IPS-NIHi11 (cell line): ENCODE results near the gene BAIAP2L2.
"Not testable (repeated sequence)": the region's sequence is repeated elsewhere in the genome, so short reads cannot be mapped to it uniquely, and the experiment has no call there.

Source experiments
- DNase-seq: peaks from one replicate; pipeline ENCODE4 v3.0.0; 2012; ENCODE audit warnings: mixed read lengths, low spot score

BAIAP2L2 gene

DNA sequence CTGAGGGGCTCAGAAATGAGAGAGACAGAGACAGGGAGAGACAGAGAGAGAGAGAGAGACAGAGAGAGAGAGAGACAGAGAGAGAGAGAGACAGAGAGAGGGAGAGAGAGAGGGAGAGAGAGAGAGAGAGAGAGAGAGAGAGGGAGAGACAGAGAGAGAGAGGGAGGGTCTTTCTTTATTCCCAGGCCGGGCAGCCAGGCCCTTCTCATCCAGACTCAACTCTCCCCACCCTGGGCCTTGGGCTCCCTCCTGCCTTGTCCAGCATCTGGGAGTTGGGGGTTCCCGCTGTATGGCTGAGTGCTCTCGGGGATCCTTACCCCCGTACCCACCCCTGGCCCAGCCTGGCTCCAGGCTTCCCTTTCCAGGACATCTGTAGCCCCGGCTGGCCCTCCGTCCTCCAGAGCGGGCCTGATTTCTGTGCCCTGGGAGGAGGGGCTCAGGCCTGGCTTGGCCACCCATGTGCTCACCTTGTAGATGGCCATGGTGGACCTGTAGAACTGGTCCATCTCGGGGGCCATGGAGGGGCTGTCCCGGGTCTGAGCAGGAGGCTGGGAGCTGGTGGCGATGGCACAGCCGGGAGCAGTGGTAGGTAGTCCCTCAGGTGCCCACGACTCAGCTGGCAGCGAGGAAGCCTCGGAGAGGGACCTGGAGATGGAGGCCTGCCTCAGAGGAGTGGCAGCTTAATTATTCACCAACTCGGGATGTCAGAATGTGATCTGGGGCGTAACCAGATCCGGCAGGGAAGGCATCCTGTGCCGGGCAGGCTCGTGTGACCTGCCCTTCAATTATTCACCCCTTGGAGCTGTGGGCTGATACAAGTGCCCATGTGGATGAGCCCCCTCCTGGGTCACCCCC is at the start of gene BAIAP2L2:
Gene BAIAP2L2, minus strand, starts transcription at position 677 of the 855 bp plus-strand sequence. Its CDS starts 159 bp downstream, at position 518.
- no peak for DNase-seq

GRCh38 chr22:38155703-38156102 is 45.2 kb upstream of the BAIAP2L2 start:
- DNase-seq: no peak

DNA sequence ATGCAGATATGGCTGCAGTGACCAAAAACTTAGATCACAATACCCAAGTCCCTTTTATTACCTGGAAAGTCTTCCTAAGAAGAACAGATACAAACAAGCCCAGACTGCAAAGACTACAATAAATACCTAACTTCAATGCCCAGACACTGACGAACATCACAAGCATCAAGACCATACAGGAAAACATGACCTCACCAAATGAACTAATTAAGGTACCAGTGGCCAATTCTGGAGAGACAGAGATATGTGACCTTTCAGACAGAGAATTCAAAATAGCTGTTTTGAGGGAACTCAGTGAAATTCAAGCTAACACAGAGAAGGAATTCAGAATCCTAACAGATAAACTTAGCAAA is 44.1 kb upstream of the BAIAP2L2 start:
- DNase-seq: not testable (repeated sequence)

DNA sequence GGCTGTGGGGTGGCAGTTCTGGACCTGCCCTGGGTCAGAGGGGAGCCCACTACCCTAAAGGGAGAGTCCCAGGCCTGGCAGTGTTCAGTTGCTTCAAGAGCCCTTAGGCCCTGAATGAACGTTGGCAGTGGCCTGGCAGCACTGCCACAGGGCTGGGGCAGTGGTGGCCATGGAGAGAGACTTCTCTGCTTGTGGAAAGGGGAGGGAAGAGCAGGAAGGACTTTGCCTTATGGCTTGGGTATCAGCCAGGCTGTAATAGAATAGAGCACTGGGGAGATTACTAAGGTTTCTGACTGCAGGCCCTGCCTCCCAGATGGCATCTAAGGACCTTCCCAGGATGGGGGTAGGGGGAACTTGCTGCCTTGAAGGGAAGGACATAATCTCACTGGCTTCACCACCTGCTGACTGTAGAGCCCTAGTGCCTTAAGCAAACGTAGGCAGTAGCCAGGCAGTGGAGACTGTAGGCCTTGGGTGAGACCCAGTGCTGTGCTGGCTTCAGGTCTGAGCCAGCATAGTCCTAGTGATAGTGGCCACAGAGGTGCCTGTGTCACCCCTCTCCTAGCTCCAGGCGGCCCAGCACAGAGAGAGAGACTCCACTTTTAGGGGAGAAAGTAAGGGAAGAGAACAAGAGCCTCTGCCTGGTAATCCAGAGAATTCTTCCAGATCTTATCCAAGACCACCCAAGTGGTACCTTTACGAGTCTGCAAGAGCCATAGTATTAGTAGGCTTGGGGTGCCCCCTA is 43.5 kb upstream of the BAIAP2L2 start:
- no peak for DNase-seq

DNA sequence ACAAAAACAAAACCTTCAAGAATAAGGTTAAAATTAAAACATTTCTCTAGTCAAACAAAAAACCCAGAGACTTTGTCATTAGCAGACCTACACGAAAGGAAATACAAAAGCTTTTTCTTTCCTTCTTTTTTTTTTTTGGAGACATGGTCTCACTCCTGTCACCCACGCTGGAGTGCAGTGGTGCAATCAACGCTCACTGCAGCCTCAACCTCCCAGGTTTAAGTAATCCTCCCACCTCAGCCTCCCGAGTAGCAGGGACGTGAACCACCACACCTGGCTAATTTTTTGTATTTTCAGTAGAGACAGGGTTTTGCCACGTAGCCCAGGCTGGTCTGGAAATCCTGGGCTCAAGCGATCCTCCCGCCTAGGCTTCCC is 40.6 kb upstream of the BAIAP2L2 start:
- no peak for DNase-seq

DNA sequence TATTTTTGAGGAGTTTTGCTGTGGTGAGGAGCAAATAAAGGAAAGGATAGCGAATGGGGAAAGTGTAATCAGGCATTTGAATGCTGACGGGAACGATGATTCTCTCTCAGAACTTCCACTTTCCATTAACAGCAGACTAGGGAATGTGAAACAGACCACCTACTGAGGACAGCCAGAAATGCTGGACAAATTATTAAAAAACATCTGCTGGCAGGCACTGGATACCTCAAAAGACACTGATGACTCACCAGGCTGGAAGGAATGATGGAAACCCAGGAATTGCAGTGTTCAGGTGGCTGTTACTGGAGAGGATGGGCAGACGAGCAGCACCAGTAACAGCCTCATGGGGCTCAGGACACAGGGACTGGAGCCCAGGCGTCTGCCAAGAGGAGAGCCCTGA is 37.8 kb upstream of the BAIAP2L2 start:
- no peak for DNase-seq

DNA sequence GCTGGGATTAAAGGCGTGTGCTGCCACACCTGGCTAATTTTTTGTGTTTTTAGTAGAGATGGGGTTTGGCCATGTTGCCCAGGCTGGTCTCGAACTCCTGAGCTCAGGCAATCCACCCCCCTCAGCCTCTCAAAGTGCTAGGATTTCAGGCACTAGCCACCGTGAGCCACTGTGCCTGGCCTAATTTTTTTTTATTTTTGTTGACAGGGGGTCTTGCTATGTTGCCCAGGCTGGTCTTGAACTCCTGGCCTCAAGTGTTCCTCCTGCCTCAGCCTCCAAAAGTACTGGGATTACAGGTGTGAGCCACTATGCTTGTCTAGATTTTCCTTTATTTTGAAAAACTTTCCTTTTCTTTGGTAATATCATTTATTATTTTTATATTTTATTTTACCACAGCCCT is 35.7 kb upstream of the BAIAP2L2 start:
- not testable (repeated sequence) for DNase-seq

GRCh38 chr22:38144025-38144405 is 33.5 kb upstream of the BAIAP2L2 start:
- peak; percentile 58 for DNase-seq

- DNase-seq: no peak
Measured at GRCh38 chr22:38142606-38143005, 32.1 kb upstream of the BAIAP2L2 start.

DNA sequence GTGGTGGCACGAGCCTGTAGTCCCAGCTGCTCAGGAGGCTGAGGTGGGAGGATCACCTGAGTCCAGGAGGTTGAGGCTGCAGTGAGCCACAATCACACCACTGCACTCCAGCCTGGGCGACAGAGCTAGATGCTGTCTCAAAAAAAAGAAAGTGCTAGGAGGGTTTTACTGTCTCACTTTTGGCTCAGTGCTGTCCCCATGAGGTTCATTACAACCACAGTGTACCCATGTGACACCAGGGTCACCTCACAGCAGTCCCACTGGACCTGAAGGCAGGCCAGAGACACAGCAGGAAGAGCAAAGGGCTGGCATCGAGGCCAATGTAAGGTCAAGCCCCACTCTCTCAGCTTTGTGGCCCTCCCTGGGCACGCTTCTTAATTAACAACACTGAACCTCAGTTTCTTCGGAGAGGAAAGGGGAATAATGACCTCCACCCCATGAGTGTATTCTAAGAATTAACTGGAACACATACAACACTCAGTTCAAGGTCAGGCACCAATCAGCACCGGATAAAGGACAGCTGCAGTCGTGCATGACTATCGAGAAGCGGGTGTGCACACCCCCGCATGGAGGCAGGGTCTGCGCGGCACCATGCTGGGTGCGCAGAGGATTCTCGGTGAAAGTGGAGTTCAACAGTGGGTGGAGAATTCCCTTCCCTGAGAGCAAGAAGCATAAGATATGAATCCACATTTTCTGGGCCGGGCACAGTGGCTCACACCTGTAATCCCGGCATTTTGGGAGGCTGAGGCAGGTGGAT is 30.9 kb upstream of the BAIAP2L2 start:
- DNase-seq: no peak

- no peak for DNase-seq
Measured at GRCh38 chr22:38139901-38140300, 29.4 kb upstream of the BAIAP2L2 start.

- DNase-seq: no peak
Measured at GRCh38 chr22:38138961-38139360, 28.5 kb upstream of the BAIAP2L2 start.

GRCh38 chr22:38137876-38138687 is 27.6 kb upstream of the BAIAP2L2 start:
- DNase-seq: no peak

DNA sequence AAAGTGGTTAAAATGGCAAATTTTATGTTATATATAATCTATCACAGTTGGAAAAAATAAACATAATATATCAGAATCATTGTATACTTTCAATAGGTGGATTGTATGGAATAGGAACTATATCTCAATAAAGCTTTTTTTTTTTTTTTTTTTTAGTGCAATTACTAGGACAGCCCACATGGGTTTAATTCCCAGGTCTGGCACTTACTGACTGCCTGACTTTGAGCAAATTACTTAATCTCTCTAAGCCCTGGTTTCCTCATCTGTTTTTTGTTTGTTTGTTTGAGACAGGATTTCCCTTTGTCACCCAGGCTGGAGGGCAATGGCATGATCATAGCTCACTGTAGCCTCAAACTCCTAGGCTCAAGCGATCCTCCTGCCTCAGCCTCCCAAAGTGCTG is 26.1 kb upstream of the BAIAP2L2 start:
- no peak for DNase-seq

- DNase-seq: no peak
Measured at GRCh38 chr22:38135133-38135706, 24.7 kb upstream of the BAIAP2L2 start.

- DNase-seq: no peak
Measured at GRCh38 chr22:38133331-38133730, 22.8 kb upstream of the BAIAP2L2 start.

DNA sequence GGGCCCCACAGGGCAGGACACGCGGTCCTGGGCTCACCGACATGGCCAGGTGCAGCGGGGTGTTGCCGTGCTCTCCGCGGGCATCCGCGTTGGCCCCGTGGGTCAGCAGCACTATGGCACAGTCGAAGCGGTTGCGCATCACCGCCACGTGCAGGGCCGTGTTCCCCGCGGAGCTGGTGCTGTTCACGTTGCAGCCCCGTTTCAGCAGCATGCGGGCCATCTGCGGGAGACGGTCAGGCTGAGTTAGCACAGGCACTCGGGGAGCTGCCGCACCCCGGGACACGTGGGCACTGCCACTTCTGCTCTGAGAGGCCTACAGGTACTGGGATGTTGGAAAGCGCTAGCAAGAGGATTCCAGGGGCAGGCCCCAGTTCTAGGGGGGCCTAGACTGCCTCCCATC is 22.3 kb upstream of the BAIAP2L2 start:
- no peak for DNase-seq

GRCh38 chr22:38132136-38132535 is 21.7 kb upstream of the BAIAP2L2 start:
- DNase-seq: no peak

DNA sequence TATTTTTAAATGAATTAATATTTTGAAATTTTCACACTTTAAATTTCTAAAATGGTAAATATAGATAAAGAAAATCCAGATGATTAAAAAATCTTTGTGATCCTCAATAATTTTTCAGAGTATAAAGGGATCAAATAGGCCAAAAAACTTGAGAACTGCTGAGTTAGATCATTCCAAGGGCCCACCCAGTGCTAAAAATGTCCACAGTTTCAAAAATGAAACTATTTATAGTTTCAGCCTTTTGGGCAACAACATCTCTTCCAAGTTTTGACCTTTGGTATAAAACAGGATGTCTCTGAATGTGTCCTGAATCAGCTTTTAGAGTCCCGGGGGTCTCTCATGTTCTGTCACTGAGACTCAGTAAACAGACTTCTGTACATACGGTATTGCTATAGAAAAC is 20.9 kb upstream of the BAIAP2L2 start:
- DNase-seq: no peak

GRCh38 chr22:38129856-38130255 is 19.4 kb upstream of the BAIAP2L2 start:
- DNase-seq: no peak

DNA sequence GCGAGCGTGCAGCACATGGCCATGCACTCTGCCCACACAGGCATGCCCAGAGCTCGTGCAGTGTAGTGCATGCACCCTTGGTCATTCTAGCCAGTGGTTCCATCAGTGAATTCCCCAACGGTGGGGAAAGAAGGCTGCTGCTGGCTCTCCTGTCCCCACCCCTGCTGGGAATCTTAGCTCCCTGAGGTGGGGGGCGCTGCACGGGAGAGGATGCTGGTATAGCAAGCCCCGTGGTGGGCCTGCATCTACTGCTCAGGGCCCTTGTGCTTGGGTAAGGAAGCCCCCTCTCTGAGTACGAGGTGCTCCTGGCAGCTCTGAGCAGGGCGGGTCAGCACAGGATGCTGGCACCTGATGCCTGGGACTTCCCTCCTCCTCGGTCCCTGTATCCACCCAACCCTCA is 18.5 kb upstream of the BAIAP2L2 start:
- DNase-seq: no peak

DNA sequence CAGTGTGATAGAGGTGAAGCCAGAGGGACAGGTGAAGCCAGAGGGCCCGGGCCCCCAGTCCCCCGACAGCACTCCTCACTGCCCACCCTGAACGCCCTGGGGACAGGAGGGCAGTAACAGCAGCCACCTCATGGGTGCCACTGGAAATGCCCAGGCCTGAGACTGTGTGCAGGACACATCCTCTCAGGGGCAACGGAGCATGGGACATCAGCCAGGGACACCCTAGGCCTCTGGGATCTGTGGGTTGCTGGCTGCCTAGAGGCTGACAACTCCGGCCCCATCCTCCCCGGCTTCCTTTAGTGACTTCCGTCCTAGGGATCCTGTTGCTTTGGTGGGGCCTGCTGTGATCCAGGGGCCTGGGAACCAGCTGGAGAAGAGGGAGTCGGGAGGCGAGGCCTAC is 17.4 kb upstream of the BAIAP2L2 start:
- no peak for DNase-seq
